Activated CD4-positive, alpha-beta T cell treated with anti-CD3 and anti-CD28 coated beads, Interleukin-2, Interleukin-4, amounts not matched to agents 100 ng/mL and 50 ng/mL, durations not matched to agents 16 hours and 8 hours (primary cell): ENCODE results near the gene TEX26.

Experiments
- DNase-seq: peaks from one replicate; pipeline ENCODE4 v3.0.0-alpha.2; 2020; ENCODE audit warnings: low spot score

TEX26 gene

DNA sequence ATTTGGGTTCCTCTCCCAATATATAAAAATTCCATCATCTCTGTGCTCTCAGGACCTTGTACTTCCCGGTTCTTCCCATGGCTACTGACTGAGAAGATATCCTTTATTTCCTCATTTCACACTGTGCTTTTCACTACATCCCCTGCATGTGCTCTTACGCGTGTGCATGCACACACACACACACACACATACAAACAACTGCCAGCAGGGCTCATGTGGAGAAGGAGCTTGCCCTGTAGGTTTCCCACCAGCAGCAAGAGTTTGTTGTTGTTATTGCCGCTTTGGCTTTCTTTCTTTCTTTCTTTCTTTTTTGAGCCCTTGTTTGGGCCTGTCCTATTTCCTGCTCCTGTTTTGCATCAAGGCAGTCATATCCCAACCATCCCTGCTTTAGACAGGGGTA, 43.6 kb downstream of the TEX26 start:
- DNase-seq, result no peak

DNA sequence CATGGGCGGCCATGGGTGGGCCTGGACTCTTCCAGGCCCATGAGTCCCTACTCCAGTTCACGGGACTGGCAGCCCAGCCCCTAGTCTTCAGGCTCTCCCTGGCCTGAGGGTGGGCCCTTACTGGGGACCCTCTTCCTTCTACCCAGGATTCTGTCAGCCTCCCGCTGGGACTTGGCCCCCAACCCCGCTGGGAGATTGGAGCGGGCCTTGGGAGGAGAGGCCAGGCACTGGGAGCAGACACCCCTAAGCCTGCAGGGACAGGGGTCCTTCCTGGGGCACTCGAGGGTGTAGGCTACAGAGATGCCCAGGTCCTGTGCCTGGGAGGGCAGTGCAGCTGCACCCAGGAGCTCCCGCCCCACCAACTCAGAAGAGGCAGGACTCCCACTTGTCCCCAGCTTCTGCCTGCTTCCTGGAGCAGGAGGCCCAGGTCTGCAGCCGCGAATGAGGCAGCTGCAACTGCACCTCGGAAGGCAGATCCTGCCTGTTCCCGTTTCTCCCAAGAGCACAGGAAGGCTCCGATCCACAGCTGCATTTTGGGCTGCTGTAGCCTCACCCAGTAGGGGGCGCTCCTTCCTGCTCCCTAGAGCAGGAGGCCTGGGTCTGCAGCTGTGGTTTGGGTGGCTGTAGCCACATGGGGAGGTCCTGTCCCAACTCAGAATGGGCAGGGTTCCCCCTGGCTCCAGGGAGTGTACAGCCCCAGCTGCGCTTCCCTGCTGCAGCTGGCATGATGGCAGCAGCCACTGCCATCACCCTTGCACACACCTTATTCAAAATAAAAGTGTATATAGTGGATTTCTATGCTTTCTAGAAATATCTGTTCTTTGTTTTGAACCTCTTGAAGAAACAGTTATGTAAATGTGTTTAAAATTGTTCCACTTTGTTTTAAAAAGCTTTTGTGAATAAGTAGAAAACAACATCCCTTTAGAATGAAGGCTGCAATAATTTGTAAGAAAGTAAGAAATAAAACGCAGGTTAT, 46.8 kb downstream of the TEX26 start:
- peak; percentile 53 for DNase-seq

DNA sequence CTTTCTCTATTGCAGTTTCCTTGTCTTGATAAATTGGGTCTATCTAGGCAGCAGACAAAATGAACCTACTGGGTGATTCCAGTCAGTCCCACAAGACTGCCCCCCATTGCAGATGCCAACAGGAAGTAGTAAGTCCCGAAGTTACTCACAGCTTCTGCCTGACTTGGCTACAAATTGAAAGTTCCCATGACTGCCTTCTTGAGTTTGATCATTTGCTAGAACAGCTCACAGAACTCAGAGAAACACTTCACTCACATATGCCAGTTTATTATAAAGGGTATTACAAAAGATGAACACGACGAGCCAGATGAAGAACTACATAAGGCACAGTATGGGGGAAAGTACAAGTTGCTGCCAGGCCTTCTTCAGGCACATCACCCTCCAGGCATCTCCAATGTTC, 50.0 kb downstream of the TEX26 start:
- DNase-seq, result peak; percentile 23

DNA sequence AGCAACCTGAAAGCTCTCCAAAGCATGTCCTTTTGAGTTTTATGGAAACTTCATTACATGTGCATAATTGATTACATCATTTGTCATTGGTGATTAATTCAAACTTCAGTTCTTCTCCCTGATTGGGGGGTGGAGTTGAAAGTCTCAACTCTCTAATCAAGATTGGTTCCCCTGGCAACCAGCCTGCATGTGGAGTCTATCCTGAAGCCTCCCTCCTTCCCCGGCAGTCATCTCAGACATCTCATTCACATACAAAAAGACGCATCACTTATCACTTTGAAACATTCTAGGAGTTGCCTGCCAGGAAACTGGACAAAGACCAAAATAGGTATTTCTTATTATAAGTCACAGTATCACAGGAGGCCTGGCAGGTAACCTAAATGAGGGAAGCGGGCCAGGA, 50.5 kb downstream of the TEX26 start:
- DNase-seq, result no peak

DNA sequence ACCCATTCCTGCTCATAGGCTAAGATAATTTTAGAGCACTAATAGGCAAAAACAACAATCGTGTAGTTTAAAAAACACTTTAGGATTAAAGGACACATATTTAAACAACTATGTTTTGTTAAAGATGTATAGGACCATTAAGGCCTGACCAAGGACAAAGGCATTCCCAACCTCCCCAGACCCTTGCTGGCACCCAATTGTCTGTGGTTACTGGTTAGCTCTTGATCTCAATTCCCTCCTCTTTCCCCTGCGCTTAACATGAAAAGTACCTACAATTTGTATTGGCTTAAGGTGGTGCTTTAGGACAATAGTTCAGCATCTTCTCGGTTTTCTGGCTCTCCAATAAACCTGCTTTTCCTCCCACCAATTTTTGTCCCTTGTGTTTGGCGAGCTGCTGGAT, 51.0 kb downstream of the TEX26 start:
- DNase-seq, result no peak

DNA sequence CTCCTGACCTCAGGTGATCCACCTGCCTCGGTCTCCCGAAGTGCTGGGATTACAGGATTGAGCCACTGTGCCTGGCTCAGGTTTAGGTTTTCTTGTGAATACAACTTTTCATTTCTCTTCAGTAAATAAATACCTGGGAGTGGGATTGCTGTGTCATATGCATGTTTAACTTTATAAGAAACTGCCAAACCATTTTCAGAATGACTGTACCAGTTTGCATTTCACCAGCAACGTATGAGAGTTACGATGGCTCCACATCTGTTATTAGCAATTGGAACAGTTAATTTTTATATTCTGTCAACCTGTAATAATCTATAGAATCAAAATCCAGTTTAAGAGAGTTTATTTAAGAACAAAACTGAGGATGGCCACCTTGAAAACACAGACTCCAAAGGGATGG, 52.2 kb downstream of the TEX26 start:
- peak; percentile 53 for DNase-seq

DNA sequence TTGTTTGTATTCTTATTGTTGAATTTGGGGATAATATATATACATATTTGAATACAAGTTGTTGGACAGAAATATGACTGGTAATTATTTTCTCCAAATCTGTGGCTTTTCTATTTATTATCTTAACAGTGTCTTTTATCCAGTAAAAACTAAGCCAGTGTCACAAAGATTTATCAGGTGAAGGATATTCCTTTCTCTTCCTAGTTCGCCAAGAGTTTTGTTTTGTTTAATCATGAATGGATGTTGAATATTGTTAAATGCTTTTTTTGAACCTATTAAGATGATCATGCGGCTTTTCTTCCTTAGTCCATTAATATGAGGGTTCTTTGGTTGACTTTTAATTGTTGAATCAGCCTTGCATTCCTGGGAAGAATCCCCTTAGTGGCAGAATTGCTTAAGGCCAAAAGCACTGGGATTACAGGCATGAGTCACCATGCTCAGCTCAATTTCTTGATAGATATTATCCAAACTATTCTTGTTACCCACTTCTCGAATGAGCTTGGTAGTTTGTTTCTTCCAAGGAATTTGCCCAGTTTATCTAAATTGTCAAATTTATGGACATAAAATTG, 53.3 kb downstream of the TEX26 start:
- no peak for DNase-seq

DNA sequence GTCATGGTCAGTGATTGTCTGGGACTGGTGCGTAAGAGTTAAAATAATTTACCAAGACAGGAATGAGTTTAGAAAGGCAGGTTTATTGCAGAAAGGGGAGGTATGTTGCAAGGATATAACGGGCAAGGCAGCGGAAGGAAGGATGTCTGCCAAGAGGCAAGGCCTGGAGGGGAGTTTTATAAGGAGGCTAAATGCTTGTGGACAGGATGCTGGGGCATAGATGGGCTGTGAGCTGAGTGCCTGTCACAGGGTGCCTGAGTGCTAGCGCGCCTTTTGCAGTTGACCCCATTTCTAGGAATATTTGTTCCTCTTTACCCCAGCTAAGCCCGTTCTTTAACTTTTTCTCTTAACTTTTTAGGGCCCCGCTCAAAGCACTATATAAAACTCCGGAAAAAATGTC, 58.7 kb downstream of the TEX26 start:
- DNase-seq, result no peak

DNA sequence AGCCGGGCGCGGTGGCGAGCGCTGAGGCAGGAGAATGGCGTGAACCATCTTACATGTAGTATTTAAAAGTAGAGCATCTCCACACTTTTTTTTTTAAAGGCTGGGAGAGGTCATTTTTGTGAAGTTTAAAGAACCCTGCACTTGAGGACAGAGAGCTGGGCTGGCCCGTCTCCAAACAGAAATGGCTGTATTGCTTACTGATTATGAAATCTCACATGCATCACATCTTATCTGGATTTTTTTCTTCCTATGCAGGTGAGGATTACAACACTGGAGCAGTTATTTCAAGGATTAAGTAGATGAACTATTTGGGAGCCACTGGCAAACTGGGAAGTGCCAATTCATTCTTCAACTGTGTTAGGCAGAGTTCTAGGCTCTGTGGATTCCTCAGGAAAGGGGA, 59.5 kb downstream of the TEX26 start:
- DNase-seq, result no peak

DNA sequence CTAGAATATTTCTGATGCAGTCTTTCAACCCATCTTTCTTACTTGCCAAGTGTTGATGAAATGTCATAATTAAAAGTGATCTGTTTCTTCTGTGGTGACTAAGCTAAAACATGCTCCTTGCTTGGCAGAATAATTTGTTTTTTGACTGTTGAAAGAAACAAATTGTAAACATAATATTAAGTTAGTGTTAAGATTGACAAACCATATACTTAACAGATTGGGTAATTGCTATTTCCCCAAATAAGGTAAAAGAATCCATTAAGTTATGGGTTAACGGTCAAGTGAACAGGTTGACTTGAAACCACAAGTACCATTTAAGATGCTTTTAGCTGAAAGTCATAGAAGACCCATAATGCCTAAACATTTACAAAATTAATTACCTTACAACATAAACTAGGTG, 62.9 kb downstream of the TEX26 start:
- no peak for DNase-seq

DNA sequence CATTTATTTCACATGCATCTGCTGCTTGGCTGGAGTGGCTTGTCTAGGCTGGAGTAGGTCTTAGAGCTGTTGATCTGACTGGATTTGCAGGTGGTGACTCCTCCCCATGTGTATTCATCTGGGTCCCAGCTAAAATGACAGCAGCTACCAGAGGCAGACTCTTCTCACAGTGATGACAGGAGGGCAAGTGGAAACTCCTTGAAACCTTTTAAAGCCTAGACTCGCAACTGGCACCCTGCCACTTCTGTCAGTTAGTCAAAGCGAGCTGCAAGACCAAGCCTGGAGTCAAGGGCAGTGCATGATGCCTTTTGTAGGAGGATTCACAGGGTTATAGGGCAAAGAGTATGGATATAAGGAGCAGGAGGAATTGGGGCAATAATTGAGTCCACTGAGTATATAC, 65.2 kb downstream of the TEX26 start:
- DNase-seq, result no peak

DNA sequence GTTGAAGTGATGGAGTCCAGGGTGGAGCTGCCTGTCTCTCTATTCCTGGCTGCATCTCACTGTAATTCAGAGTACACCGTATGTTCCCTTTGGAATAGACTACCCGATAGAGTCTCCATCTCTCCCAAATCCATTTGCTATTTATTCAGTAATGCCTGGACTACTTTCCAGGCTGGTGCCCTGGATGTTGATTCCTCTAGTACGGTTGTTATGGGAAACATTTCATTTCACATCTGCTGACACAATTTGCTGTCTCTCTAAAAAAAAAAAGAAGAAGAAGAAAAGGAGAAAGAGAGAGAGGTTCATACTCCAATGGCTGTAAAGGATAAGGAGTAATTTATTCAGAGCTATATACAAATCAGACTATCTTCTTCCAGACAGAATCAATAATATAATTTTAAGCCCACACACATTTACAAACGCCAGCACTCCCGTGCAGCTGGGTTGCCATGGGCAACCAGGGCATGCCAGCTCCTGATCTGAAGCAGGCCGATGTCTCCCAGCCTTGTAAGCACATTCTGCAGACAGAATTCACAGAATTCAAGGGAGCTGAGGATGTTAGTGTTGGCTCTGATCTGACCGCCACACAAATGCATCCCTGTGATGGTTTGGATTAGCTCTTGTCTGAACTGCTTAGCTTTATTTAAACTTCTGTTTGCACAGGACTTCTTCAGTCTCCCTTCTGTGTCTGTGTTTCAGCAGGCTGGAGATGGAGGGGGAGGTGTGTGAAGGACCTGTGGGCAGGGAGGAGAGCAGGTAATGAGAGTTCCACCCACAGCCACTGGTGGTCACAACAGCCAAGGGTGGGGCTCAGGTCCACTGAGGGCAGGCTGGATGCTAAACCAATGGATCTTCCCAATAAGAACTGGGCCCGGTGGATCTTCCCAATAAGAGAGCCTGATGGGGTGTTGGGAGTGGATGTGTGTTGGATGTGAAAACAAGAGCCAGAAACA, 66.0 kb downstream of the TEX26 start:
- no peak for DNase-seq

DNA sequence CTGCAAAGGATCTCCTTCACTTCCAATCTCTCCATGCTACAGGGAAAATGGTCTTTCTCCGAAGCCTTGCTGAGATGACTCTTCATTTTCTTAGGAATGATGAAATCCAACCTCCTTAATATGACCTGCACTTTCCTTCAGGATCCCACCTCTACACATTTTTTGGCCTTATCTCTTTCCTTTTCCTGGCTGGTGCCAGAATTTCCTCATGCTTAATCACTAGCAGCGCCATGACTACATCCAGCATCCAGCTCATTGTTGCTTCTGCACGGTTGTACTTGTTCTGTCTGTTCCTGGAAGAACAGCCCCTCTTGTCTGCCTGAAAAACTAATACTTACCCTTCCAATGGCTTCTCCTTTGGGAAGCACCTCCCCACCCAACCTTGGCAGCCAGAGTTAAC, 68.4 kb downstream of the TEX26 start:
- DNase-seq, result no peak

DNA sequence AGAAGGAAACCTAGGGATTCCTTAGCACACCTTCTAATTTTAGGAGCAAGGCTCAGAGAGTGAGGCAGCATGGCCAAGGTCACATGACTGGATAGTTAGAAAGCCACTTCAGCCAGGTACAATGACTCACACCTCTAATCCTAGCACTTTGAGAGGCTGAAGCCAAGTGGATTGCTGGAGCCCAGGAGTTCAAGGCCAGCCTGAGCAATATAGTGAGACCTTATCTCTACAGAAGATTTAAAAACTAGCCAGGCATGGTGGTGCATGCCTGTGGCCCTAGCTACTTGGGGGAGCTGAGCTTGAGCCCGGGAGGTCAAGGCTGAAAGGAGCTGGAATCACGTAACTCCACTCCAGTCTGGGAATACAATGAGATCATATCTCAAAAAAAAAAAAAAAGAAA, 69.2 kb downstream of the TEX26 start:
- DNase-seq, result no peak

DNA sequence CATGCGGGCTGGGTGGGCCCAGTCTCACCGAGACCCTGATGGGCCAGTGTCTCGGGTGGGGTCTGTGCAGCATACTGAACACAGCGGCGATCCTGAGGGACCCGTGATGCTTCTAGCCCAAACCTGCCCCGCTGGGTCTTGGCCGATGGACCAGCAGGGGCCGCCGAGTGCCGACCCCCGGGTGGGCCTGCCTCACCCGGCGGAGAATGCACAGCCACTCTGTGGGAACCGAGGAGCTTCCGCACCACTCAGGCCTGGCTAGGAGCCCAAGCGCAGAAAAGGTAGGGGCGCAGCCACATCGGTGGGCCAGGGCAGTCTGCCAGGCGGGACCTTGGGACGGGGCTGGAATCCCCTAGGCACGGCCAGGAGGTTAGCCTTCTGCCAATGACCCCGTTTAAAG, 72.6 kb downstream of the TEX26 start:
- no peak for DNase-seq

DNA sequence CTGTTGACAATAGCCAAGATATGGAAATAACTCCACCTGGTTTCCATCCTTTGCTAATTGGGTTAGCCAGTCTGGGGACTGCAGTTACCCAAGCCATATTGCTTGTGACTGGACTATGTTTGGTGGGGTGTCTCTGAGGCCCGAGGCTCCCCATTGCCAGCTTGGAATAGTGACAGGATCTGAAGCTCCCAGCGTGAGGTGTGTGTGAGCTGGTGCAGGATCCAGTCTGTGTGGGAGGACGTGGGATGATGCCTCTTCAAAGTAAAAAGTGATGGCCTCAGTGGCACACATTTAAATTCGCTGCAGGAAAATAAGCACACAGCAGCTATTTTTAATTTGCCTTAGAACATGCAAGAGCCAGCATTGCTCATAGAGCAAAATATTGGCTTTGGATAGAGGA, 75.0 kb downstream of the TEX26 start:
- DNase-seq, result no peak

DNA sequence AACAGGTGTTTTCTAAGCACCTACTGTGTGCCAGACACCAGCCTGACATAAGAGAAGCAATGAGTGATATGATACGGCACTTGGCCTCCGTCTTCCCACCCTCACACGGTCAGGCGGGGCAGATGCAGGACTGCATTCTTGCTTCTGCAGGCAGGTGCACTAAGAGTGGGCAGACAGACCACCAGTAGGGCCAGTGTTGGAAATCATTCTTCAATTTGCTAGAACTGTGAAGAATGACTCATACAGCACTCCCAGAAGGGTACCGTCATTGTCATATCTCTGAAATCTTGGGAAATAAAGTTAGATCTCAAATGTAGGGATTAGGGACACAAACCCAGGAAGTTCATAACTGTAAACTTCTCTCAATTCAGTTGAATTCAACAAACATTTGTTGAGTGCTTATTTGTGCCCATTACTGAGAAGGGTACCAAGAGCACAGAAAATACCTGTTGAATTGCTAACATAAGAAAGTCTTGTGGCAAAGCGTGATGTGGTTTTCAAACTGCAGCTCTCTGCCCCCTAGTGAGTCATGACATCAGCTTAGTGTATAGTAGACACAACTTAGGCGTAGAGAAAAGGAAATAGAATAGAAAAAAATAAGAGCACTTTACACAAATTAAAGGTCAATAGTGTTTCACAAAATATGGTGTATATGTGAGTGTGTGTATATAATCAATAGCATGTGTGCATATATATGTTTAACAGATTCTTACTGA, 76.1 kb downstream of the TEX26 start:
- peak; percentile 16 for DNase-seq

DNA sequence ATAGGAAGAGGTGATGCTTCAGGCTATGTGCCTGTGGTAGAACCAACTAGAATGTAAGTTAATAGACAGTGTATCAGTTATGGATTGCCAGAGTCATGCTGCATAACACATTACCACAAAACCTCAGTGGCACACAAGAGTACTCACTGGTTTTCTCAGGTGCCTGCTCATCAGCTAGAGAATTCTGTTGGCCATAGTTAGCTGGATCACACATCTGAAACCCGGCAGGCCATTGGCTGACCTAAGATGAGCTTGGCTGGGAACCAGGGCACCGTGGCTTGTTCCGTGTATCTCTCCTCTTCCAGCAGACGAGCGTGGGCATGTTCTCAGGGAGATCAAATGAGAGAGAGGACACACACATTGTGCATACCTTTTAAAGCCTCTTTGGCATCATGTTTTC, 76.7 kb downstream of the TEX26 start:
- no peak for DNase-seq

DNA sequence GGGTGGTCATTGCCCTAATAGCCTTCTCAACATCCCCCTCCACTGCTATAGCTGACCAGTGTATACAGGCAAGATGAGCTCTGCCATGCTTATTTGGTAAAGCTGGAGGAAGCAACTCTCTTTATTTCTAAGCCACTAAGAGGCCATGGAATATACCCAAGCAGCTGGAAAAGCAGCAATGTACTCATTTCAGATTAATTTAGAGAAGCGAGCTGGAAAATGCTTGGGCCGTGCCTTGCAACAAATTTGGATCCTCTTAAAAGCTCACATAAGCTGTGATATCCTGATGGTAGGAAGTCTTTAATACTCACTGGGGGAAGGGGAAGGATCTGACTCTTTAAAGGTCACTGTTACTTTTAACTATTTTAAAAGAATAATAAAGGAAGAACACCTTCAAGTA, 77.8 kb downstream of the TEX26 start:
- no peak for DNase-seq

DNA sequence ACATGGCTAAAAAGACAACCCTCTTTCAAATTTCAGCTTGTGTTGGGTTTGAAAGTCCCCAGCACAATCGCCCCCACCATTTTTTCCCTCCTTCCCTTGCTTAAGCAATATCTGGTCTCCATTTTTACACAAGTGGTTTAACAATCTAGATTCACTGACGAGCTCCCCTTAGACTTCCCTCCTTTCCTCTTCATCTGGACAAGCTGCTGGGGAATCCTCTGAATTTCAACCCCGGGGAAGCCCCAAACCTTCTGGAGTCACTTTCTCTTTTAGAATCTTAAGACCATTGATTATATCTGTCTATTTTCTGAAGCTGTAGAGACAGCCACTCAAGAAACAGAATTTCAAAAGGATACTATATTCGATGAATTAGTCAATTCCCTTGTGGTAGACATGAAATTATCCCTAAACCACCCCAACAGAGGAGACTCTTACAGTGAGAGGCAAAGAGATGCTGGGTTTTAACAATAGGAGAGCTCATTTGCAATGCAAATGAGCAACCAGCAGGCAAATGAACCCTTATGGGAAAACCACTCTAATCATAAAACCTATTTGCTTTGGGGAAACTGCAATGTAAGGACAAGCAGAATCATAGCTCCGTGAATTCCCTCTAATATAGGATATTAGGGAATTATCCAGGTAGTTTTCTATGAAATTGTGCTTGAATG, 78.9 kb downstream of the TEX26 start:
- no peak for DNase-seq

DNA sequence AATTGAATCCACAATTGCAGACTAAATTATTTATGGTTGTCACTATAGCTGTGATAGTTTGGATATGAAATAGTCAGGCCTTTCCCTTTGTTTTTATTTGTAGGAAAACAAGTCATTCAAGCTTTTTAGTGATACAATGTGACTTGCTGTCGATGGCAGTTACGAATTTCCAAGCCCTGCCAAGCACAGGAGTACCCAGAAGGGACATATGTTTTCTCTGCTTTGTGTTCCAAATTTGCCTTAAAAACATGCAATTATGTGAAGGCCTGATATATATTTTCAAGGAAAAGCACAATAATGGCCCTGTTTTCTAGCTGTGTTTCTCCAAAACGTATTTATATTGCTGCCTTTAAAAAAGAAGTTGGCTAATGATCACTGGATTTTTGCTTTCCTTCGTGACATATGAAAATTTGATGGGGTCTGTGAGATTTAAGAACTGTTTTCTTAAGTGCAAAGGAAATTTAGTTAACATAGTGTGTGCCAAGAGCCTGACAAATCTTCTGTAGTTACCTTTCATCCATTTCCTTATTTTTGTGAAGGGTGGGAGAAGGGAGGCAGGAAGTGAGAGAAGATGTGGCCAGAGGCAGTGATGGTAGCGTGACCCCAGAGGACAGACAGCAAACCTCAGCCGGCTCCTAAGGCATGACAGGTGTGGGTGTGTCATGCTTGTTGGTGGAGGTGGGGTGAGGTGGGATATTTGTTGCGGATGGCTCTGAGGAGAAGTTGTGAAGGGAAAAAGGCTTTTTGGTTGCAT, 79.6 kb downstream of the TEX26 start:
- DNase-seq, result no peak
